HG02852 (cell line): ENCODE measurements around the gene ARHGAP26.
"Not testable (repeated sequence)": the region's sequence is repeated elsewhere in the genome, so short reads cannot be mapped to it uniquely, and the experiment has no call there.

Source experiments
- ATAC-seq: cut with Tn5 transposase; IDR thresholded peaks from one replicate; pipeline ENCODE4 v1.9.1; 2021; ENCODE audit warnings: mild to moderate bottlenecking, moderate library complexity; ENCODE audit not compliant: unreplicated experiment

Gene ARHGAP26

DNA sequence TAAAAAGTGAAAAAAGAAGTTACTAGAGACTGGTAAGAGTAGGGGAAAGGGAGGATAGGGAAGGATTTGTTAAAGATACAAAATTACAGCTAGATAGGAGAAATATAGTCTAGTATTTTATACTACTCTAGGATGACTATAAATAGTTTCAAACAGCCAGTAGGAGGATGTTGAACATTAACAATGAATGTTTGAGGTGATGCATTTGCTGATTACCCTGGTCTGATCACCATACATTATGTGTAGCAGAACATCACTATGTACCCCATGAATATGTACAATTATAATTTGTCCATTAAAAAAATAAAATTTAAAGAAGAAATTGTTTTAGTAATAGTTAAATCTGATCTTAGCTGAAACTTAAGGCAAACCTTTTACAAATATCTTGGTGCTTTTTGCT is 302.6 kb downstream of the ARHGAP26 start:
- no peak for ATAC-seq

DNA sequence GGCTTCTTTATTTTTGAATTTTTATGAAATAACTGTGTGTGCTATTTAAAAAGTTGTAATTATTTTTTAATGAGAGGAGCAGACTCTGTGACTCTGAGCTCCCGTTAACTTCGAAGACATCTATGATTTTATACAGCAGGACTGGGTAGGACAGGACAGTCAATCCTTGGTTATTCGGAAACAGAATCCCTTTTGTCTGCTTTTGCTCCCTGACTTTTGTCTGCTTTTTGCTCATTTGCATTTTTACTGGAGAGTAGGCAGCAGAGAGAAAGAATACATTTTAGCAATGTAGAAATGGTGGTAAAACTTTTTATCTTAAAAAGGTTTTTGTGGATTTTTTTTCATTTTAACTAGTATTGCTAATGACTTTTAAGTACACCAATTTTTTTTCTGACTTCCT is 303.6 kb downstream of the ARHGAP26 start:
- ATAC-seq = no peak

DNA sequence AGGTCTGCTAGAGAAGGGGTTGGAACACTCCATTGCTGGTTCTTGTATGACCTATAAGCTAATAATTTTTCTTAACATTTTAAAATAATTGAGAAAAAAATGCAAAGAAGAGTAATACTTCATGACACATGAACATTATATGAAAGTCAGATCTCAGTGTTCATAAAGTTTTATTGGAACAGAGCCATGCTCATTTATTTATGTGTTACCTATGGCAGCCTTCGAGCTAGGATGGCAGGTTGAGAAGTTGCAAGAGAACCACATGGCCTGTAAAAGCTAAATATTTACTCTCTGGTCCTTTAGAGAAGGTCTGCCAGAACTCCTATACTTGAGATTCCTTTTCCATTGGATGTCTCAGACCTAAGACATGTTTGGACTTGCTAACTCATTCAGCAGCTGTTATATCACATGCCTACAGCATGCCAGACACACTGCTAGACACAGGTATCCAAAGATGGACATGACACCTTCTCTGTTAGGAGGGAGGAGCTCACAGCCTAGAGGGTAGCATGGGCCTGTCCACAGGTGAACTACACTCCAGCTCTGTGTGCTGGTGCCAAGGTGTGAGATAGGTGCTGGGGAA is 304.3 kb downstream of the ARHGAP26 start:
- no peak for ATAC-seq

DNA sequence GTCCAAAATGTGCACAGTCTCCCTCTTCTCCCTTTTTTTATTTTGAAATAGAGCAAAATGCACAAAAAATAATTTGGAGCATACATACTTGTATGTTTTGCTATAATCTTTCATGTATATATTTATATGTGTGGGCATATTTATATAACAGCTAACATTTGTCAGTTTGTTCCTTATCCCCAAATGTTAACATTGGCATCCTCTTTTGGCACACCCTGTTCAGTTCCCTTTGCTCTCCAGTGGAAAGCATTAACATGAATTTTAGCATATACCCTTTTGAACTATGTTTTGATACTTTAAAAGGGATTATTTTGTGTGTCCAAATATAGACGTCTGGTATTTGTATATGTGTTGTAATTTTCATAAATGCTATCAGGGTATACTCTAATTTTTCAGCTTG is 306.2 kb downstream of the ARHGAP26 start:
- no peak for ATAC-seq

DNA sequence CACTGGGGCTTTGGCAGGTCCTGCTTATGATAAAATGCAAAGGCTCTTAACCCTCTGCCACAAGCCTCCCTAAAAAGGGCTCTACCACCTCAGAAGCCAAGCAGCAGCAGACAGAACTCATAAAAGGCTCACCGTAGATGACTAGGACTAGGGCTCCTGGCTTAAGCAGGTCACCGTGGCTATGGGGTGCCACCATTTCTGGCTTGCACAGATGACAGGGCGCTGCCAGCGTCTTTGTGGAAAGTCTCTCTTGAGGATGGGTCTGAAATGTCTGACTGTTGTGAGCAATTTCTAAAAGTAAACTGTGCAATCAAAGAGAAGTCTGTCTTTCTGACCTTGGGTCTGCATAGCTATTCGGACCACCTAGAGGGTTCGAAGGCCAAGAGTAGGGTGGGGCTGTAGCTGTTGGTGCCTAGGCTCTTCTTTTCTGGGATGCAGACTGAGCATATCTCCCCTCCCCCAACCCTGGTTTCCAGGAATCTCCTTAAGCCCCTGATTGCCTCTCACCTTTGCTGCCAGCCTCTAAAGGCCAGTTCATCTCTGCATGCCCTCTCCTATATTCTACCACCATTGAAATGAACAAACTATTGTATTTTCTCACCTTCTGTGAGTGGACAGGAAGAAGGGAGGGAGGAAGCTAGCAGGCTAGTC is 307.4 kb downstream of the ARHGAP26 start:
- ATAC-seq = no peak

DNA sequence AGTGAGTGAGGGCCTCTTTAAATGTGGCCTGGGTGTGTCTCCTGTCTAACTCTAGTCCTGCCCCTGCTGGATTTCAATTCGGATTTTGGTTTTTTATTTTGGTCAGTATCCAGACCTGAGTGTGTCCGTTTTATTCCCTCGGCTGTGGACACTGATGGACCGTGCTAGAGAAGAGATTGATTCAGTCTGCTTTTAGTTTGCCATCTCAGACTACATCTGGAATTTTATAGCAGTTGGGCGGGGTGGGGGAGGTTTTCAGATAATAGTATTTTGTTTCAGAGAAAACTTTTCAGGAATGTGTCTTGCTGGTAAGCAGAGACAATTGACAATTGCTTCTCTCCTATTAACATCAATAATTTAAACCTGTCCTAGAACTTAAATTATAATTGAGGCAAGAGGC is 308.1 kb downstream of the ARHGAP26 start:
- no peak for ATAC-seq

DNA sequence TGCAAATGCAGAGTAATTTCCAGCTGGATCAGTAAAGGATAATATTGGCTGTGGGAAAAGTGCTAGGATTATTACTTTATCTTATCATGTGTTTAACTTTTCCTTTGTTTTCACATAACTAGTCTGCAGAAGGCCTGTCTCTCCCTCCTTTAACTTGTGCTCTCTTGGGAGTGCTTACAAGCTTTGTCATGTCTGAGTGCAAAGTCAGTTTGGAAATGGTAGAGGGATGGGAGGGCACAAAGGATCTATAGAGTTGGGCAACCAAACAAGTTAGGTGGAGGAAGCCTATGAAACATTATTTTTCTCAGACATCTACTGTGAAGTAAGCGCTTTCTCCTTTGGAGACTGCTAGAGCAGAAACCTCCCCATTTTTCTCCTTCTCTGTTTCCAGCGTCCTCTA is 308.8 kb downstream of the ARHGAP26 start:
- ATAC-seq = no peak

DNA sequence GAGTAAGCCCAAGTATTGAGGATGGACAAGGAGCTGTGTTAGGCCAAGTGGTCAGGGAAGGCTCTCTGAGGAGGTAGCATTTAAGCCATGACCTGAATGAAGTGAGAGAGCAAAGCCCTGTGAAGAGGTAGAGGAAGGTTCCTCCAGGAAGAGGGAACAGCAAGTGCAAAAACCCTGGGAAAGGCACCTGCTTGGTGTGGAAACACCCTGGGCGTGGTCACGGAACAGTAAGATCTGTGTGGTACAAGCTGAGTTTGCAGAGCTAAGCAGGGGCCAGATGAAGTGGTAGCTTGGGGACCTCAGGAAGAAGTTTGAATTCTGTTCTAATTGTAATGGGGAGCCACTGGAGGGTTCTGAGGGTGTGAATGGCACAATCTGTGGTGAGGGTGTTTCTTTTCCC is 310.2 kb downstream of the ARHGAP26 start:
- ATAC-seq = no peak

DNA sequence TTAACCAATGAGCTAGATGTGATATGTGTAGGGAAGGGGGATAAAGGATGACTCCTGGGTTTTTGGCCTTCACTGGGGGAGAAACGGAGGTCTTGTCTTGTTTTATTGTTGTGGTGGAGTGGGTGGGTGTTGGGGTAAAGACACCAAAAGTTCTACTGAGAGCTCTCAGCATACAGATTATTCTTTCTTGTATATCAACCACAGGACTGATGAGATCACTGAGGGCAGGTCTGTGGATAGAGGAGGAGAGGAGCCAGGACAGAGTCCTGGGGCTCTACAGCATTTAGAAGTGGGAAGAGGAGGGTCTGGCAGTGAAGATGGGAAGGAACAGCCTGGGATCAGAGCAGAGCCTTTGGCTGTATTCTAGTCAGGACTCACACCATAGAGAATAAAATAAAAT is 310.8 kb downstream of the ARHGAP26 start:
- ATAC-seq = no peak

DNA sequence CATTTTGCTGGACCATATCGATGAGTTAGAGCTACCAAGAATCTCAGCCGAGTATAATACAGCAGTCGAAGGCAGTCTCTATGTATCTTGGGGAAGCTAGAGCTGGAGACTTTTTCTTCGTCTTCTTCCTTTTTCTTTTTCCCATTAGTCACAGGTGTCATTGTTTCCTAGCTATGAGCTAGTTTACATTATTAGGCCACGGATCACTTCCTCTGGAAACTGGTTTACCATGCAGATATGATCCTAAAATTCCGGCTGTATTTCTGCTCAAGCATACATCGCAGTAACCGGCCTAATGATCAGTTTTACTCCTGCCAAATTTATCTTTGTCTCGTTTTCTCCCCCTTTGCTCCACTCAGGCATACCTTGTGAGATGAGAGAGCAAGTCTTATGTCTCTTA is 312.8 kb downstream of the ARHGAP26 start:
- no peak for ATAC-seq

DNA sequence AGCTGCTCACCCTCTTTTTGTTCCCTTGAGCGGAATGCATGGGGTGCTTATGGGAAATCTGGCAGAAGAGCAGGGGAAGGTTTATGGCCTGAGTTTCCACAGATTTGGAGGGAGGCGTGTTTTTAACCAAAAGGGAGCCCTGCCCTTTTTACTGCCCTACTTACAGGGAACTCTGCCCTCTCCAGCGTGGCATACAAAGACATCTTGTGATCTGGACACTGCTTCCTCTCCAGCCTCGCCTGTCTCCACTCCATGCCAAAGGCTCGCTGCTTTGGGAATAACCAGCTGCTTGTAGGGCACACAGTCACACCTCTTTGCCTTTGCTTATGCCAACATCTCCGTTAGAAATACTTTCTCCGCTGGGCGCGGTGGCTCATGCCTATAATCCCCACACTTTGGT is 314.2 kb downstream of the ARHGAP26 start:
- no peak for ATAC-seq

DNA sequence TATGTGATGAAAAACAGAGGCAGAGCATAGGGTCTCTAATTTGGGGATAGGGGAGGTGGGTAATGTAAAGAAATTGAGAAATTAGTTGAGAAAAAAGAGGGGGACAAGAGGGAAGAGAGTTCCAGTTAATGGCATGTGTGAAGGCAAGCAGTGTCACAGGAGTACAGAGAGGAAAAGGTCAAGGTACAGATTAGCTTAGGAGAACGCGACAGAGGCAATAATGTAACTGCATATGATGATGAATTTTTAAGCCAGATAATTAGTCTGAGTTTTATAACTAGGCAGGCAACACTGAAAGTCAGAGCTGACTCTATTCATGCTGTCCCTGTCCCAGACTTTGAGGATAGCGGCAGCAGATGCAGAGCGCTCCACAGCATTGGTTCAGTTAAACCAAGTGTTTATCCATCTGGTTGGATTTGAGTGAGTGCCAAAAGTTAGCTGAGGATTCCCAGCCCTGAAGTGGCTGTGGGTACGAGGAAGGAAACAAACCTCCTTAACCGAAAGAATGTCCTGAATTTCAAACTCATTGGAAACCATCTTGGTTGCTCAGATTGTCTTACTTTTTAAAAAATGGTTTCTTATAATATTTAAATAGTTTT is 315.2 kb downstream of the ARHGAP26 start:
- ATAC-seq = no peak

DNA sequence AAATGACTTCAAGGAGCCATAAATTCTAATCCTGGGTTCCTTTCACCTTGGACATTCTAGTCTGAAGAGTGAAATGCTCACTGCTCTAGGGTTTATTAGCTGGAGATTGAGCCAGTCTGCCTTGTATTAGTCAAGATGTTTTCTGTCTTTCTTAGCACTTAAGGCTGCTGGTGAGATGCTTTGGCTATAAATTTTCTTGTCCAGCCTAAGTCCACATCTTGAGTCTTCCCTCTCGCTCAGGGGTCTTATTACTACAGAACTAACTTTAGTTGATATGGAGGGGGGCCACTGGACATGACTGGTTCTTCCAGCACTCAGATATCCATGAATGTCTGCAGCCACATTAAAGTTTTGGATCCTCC is 316.4 kb downstream of the ARHGAP26 start:
- ATAC-seq = no peak

DNA sequence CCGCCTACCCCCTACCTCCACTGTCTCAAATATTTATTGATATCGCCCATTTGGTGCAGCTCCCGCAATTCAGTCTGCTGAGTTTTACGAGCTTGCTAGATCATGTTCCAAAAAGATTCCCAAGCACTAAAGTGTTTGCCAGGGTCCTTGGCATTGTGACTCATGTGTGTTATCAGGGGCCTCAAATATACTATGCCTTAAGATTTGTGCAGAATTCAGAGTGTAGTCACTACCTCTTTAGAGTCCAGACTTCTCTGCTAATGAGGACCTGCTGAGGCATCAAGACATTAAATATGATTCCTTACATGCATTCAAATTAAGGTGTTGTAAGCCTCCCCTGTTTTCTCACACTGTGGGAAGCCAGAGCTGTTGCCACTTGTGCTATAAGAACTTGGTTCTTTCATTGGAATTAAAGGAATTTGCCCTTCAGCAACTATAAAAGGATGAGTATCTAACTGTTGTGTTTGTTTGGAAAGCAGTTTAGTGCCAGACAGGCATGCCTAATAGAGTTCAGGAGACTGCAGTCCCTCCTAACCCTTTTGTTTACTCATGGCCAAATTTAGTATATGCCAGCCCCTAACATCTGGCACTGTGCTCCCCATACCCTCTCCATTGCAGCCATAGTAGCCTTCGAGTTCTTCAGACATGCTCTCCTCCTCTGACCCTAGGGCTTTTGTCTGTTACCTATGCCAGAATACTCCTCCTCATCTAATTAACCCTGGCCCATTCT is 316.9 kb downstream of the ARHGAP26 start:
- no peak for ATAC-seq

DNA sequence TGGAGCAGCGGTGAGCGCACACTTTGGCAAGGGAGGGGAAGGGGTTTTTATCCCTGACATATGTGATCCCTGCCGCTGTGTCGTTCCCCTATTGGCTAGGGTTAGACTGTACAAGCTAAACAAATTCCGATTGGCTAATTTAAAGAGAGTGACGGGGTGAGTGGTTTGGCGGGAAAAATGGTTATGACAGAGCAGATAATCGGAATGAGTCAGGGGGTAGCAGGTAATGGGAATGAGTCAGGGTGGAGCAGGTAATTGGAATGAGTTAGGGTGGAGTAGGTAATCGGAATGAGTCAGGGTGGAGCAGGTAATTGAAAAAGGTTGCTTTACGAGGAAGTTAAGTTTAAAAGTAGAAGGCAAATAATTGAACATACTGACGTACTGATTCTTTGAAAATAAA is 318.5 kb downstream of the ARHGAP26 start:
- ATAC-seq = not testable (repeated sequence)

DNA sequence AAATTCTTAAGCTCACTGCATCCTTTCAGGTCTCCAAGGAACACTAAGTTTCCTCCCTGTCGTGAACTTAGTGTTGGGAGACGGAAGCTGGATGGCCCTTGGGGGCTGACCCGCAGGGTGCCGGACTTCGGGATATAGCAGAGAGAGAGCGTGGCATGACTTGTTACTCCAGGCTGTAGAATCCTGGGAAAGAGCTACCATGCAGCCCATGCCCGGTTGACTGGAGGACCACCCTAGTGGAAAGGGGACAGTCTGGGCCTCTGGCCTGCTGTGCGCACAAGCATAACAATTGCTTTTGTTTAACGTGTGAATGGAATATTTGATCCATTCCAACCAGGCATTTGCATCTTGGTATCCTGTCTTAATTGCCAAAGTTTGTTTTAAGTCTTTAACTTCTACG is 319.9 kb downstream of the ARHGAP26 start:
- not testable (repeated sequence) for ATAC-seq

DNA sequence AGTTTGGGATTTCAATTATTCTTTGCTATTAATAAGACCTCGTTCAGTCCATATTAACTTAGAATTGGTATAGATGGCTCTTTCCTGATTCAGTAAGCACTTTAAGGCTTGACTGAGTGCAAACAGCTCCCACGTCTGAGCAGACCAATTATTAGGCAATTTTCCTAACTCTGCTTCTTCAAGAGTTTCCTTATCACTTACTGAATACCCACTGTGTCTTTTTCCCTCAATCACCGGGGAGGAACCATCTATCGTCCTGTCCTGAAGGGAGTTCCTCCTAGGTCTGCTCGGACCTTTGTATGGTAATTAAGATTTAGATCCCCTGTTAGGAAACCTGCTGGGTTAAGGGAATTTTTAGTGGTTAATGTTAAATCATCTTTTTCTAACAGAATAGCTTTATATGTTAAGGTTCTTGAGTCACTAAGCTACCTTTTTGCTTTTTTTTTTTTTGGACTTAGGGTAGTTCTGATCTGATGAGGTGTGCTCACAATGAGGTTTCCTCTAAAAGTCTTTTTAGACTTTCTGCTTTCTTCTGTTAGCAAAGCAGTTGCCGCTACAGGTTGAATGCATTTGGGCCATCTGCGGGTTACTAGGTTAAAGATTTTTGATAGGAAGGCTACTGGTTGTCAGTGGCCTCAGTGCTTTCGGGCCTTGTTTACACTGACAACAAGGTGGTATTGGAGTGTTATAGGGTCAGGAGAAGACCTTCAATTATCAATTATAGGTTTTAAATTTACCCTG is 322.7 kb downstream of the ARHGAP26 start:
- ATAC-seq = not testable (repeated sequence)

DNA sequence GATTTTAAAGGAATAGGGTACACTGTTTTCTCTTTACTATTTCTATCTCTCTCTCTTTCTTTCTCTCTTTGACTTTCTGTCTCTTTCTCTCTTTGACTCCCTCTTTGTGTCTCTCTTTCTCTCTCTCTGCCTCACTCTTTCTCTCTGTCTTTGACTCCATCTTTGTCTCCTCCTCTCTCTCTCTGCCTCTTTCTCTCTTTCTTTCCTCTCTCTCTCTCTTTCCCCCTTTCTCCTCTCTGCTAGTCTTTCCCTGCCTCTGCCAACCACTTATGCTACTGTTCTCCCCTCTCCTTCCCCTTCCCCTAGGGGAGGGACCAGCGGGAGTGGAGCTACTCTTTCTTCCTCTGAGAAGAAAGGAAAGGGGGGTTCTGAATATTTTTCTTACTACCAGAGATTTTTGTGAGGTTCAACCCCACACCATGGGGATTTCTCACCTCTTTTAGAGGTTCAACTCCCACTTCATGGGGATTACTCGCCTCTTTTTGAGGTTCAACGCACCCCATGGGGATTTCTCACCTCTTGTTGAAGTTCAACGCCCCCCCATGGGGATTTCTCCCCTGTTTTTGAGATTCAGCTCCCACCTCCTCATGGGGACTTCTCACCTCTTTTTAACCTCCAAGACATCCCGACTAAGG is 323.4 kb downstream of the ARHGAP26 start:
- no peak for ATAC-seq

DNA sequence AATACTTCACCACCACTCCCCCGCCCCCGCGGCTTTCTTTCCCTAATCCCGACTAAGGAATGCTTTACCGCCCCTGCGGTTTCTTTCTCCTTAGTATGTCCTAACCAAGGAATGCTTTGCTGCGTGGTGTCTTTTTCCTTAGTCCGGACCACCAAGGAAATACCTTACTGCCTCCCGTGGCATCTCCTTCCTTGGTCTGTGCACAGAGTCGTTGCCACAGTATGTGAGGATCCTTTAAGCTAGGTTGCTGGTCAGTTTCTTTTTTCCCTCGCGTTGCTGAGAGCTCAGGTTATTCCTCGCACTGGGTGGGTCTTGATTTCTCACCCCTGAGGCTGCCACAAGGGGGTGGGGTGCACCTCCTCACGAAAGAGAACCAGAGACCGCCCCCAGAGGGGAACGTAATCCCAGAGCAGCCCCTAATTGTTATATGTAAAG is 323.9 kb downstream of the ARHGAP26 start:
- no peak for ATAC-seq

DNA sequence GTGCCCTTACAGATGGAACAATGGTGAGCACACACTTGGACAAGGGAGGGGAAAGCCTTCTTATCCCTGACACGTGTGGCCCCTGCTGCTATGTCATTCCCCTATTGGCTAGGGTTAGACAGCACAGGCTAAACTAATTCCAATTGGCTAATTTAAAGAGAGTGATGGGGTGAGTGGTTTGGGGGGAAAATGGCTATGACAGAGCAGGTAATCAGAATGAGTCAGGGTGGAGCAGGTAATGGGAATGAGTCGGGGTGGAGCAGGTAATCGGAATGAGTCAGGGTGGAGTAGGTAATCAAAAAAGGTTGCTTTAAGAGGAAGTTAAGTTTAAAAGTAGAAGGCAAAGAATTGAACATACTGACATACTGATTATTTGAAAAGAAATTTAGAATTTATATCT is 324.4 kb downstream of the ARHGAP26 start:
- ATAC-seq = not testable (repeated sequence)

DNA sequence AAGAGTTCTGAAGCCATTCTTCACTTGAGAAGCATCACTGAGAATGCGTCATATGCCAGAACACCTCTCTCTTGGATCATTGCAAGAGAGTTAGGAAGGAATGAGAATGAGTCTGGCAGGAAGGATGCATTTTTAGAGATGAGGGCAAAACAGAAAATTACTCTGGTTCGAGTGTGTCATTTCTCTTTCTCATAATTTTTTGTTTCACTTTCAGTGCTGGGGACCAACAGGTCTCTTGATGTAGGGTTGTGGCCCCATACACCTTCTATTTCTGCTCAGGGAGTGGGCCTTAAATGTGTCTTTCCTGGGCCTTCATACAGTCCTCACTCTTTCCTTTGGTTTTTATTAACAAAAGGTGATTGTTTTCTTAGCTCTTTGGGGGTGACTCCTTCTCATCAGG is 330.9 kb downstream of the ARHGAP26 start:
- ATAC-seq = peak; percentile 91
